Measurements from ENCODE around the gene ITGA2B.
"Not testable (repeated sequence)": the region's sequence is repeated elsewhere in the genome, so short reads cannot be mapped to it uniquely, and the experiment has no call there.

The ITGA2B gene

GRCh38 chr17:44331249-44331760 is 58.1 kb downstream of the ITGA2B start:
- Histone ChIP-seq H3K18ac (ENCODE audit: low read length) (no peak overlapping the region), H3K14ac (ENCODE audit: low read length) (no peak overlapping the region), H3K4me3 (ENCODE audit: low read length in 2 of 2) (no peak overlapping the region), H2BK15ac (ENCODE audit: low read length) (no peak overlapping the region), H2BK5ac (ENCODE audit: low read length) (no peak overlapping the region), H2AK5ac (ENCODE audit: low read depth, low read length) (no peak overlapping the region), H4K91ac (ENCODE audit: low read depth, low read length, poor library complexity) (no peak overlapping the region), H2BK12ac (ENCODE audit: low read length) (no peak overlapping the region), H3K23ac (ENCODE audit: low read depth, low read length, poor library complexity) (no peak overlapping the region), H3K4me2 (ENCODE audit: insufficient read depth, low read length, poor library complexity, severe bottlenecking) (no peak overlapping the region), H3K79me1 (ENCODE audit: low read depth, low read length) (no peaks in the 10 kb centered on the region), H4K8ac (ENCODE audit: low read depth, low read length) (no peak overlapping the region), H3K36me3 (replicated peaks in 1 of 2; ENCODE audit: control insufficient read depth in 2 of 2, insufficient read depth in 2 of 2, low read length in 2 of 2) (no peaks in the 10 kb centered on the region), H3K4ac (ENCODE audit: low read length) (no peak overlapping the region), H2AFZ (ENCODE audit: low read length) (peak overlapping the region; percentile 65), H3K27ac (replicated peaks; ENCODE audit: low read length) (no peak overlapping the region), H3K9me3 (replicated peaks in 1 of 2; ENCODE audit: control insufficient read depth in 2 of 2, insufficient read depth in 1 of 2, low read depth in 1 of 2, low read length in 2 of 2) (no peaks in the 10 kb centered on the region), H3K4me1 (ENCODE audit: control insufficient read depth in 2 of 2, insufficient read depth in 1 of 2, low read depth in 1 of 2, low read length in 2 of 2) (peaks cover 0 to 2% of the 10 kb centered on the region in 2 donors), H2BK120ac (ENCODE audit: low read depth, low read length) (no peak overlapping the region), H3K9ac (ENCODE audit: low read depth, low read length, poor library complexity) (no peak overlapping the region), H3K27me3 (ENCODE audit: control insufficient read depth in 3 of 3, insufficient read depth in 3 of 3, low read depth in 1 of 3, low read length in 3 of 3) (peaks cover 0 to 24% (median 2%) of the 10 kb centered on the region in 3 experiments)
- WGBS, 2 donors (ENCODE audit: extremely low coverage in 2 of 2, insufficient read length in 2 of 2, insufficient replicate concordance in 1 of 2): no CpG with 5 or more reads among the region's 7 CpGs
- DNase-seq (ENCODE audit: low spot score): peak; percentile 86

- not testable (repeated sequence) for H2AK5ac ChIP-seq (ENCODE audit: low read depth, low read length); H2BK15ac ChIP-seq (ENCODE audit: low read length); H3K4me3 ChIP-seq (ENCODE audit: low read length in 2 of 2); H2BK120ac ChIP-seq (ENCODE audit: low read depth, low read length); H3K23ac ChIP-seq (ENCODE audit: low read depth, low read length, poor library complexity); H4K8ac ChIP-seq (ENCODE audit: low read depth, low read length); H3K4me2 ChIP-seq (ENCODE audit: insufficient read depth, low read length, poor library complexity, severe bottlenecking); H3K9me3 ChIP-seq (replicated peaks in 1 of 2; ENCODE audit: control insufficient read depth in 2 of 2, insufficient read depth in 1 of 2, low read depth in 1 of 2, low read length in 2 of 2); H3K14ac ChIP-seq (ENCODE audit: low read length); H3K4me1 ChIP-seq (ENCODE audit: control insufficient read depth in 2 of 2, insufficient read depth in 1 of 2, low read depth in 1 of 2, low read length in 2 of 2); H4K91ac ChIP-seq (ENCODE audit: low read depth, low read length, poor library complexity); H2AFZ ChIP-seq (ENCODE audit: low read length); H3K79me1 ChIP-seq (ENCODE audit: low read depth, low read length); H3K9ac ChIP-seq (ENCODE audit: low read depth, low read length, poor library complexity); H3K18ac ChIP-seq (ENCODE audit: low read length); H3K4ac ChIP-seq (ENCODE audit: low read length); H3K27ac ChIP-seq (replicated peaks; ENCODE audit: low read length); H2BK5ac ChIP-seq (ENCODE audit: low read length); H2BK12ac ChIP-seq (ENCODE audit: low read length); DNase-seq (ENCODE audit: low spot score); H3K36me3 ChIP-seq (replicated peaks in 1 of 2; ENCODE audit: control insufficient read depth in 2 of 2, insufficient read depth in 2 of 2, low read length in 2 of 2)
- peaks cover 2 to 16% (median 8%) of the 10 kb centered on the region in 3 experiments for H3K27me3 ChIP-seq (ENCODE audit: control insufficient read depth in 3 of 3, insufficient read depth in 3 of 3, low read depth in 1 of 3, low read length in 3 of 3)
- WGBS, 2 donors (ENCODE audit: extremely low coverage in 2 of 2, insufficient read length in 2 of 2, insufficient replicate concordance in 1 of 2): no CpG with 5 or more reads among the region's 5 CpGs
Measured at GRCh38 chr17:44330263-44330662, 59.2 kb downstream of the ITGA2B start.

- not testable (repeated sequence) for DNase-seq (ENCODE audit: low spot score); H2AFZ ChIP-seq (ENCODE audit: low read length); H3K4me3 ChIP-seq (ENCODE audit: low read length in 2 of 2); H2BK5ac ChIP-seq (ENCODE audit: low read length); H3K14ac ChIP-seq (ENCODE audit: low read length); H3K79me1 ChIP-seq (ENCODE audit: low read depth, low read length); H2BK15ac ChIP-seq (ENCODE audit: low read length); H3K4me1 ChIP-seq (ENCODE audit: control insufficient read depth in 2 of 2, insufficient read depth in 1 of 2, low read depth in 1 of 2, low read length in 2 of 2); H2BK120ac ChIP-seq (ENCODE audit: low read depth, low read length); H4K91ac ChIP-seq (ENCODE audit: low read depth, low read length, poor library complexity); H3K36me3 ChIP-seq (replicated peaks in 1 of 2; ENCODE audit: control insufficient read depth in 2 of 2, insufficient read depth in 2 of 2, low read length in 2 of 2); H3K9ac ChIP-seq (ENCODE audit: low read depth, low read length, poor library complexity); H2BK12ac ChIP-seq (ENCODE audit: low read length); H2AK5ac ChIP-seq (ENCODE audit: low read depth, low read length); H4K8ac ChIP-seq (ENCODE audit: low read depth, low read length); H3K9me3 ChIP-seq (replicated peaks in 1 of 2; ENCODE audit: control insufficient read depth in 2 of 2, insufficient read depth in 1 of 2, low read depth in 1 of 2, low read length in 2 of 2); H3K4ac ChIP-seq (ENCODE audit: low read length); H3K4me2 ChIP-seq (ENCODE audit: insufficient read depth, low read length, poor library complexity, severe bottlenecking); H3K18ac ChIP-seq (ENCODE audit: low read length); H3K27ac ChIP-seq (replicated peaks; ENCODE audit: low read length); H3K23ac ChIP-seq (ENCODE audit: low read depth, low read length, poor library complexity)
- no CpG with 5 or more reads among the region's 7 CpGs for WGBS, 2 donors (ENCODE audit: extremely low coverage in 2 of 2, insufficient read length in 2 of 2, insufficient replicate concordance in 1 of 2)
- H3K27me3 ChIP-seq (ENCODE audit: control insufficient read depth in 3 of 3, insufficient read depth in 3 of 3, low read depth in 1 of 3, low read length in 3 of 3): peaks cover 2 to 12% (median 11%) of the 10 kb centered on the region in 3 experiments
Measured at GRCh38 chr17:44329516-44329915, 59.9 kb downstream of the ITGA2B start.

- Histone ChIP-seq H2BK5ac (ENCODE audit: low read length) (no peak overlapping the region), H2AK5ac (ENCODE audit: low read depth, low read length) (no peak overlapping the region), H3K18ac (ENCODE audit: low read length) (no peak overlapping the region), H4K8ac (ENCODE audit: low read depth, low read length) (no peak overlapping the region), H3K79me1 (ENCODE audit: low read depth, low read length) (peaks cover 9% of the 10 kb centered on the region), H2AFZ (ENCODE audit: low read length) (no peak overlapping the region), H2BK120ac (ENCODE audit: low read depth, low read length) (no peak overlapping the region), H3K9ac (ENCODE audit: low read depth, low read length, poor library complexity) (no peak overlapping the region), H3K36me3 (replicated peaks in 1 of 2; ENCODE audit: control insufficient read depth in 2 of 2, insufficient read depth in 2 of 2, low read length in 2 of 2) (no peaks in the 10 kb centered on the region), H3K4me1 (ENCODE audit: control insufficient read depth in 2 of 2, insufficient read depth in 1 of 2, low read depth in 1 of 2, low read length in 2 of 2) (peaks cover 4 to 8% of the 10 kb centered on the region in 2 donors), H3K14ac (ENCODE audit: low read length) (no peak overlapping the region), H3K4me2 (ENCODE audit: insufficient read depth, low read length, poor library complexity, severe bottlenecking) (no peak overlapping the region), H3K4me3 (ENCODE audit: low read length in 2 of 2) (peak overlapping the region in 1 of 2 donors; percentile 29), H3K27me3 (ENCODE audit: control insufficient read depth in 3 of 3, insufficient read depth in 3 of 3, low read depth in 1 of 3, low read length in 3 of 3) (peaks cover 0 to 12% (median 2%) of the 10 kb centered on the region in 3 experiments), H2BK15ac (ENCODE audit: low read length) (no peak overlapping the region), H3K4ac (ENCODE audit: low read length) (no peak overlapping the region), H3K23ac (ENCODE audit: low read depth, low read length, poor library complexity) (no peak overlapping the region), H3K9me3 (replicated peaks in 1 of 2; ENCODE audit: control insufficient read depth in 2 of 2, insufficient read depth in 1 of 2, low read depth in 1 of 2, low read length in 2 of 2) (no peaks in the 10 kb centered on the region), H3K27ac (replicated peaks; ENCODE audit: low read length) (no peak overlapping the region), H4K91ac (ENCODE audit: low read depth, low read length, poor library complexity) (no peak overlapping the region), H2BK12ac (ENCODE audit: low read length) (no peak overlapping the region)
- no CpG with 5 or more reads among the region's 7 CpGs for WGBS, 2 donors (ENCODE audit: extremely low coverage in 2 of 2, insufficient read length in 2 of 2, insufficient replicate concordance in 1 of 2)
- DNase-seq (ENCODE audit: low spot score): no peak
Measured at GRCh38 chr17:44327715-44328449, 61.6 kb downstream of the ITGA2B start.

Data from neuronal stem cell (in vitro differentiated cells).